HG03469 (cell line): Measurements from ENCODE around the gene PAX5.

Experiments used
- ATAC-seq: cut with Tn5 transposase; IDR thresholded peaks from one replicate; pipeline ENCODE4 v1.9.1; 2021; ENCODE audit warnings: mild to moderate bottlenecking, moderate library complexity, moderate number of reproducible peaks; ENCODE audit not compliant: unreplicated experiment

The PAX5 gene

GRCh38 chr9:37037503-37038301 is 3.6 kb upstream of the PAX5 start:
- ATAC-seq, result no peak

GRCh38 chr9:37036776-37037502 is 2.9 kb upstream of the PAX5 start:
- ATAC-seq, result no peak

DNA sequence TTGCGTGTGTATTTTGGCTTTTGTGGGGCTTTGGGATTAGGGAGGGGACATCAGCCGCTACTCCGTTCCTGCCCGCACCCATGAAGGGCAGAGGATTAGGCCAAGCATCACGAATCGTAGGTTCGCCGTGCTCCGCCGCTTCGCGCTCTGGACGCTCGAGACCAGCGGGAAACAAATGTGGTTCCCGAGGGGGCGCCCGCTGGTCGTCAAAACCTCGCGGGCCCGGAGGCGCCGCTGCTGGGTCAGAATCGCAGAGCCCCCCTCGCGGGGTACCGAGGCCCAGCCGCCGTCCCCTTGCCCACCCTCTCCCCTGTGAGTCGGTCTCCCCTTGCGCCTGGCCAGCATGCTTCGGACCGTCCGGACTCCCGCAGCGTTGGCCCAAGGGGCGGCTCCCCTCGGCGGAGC is 2.3 kb upstream of the PAX5 start:
- no peak for ATAC-seq

DNA sequence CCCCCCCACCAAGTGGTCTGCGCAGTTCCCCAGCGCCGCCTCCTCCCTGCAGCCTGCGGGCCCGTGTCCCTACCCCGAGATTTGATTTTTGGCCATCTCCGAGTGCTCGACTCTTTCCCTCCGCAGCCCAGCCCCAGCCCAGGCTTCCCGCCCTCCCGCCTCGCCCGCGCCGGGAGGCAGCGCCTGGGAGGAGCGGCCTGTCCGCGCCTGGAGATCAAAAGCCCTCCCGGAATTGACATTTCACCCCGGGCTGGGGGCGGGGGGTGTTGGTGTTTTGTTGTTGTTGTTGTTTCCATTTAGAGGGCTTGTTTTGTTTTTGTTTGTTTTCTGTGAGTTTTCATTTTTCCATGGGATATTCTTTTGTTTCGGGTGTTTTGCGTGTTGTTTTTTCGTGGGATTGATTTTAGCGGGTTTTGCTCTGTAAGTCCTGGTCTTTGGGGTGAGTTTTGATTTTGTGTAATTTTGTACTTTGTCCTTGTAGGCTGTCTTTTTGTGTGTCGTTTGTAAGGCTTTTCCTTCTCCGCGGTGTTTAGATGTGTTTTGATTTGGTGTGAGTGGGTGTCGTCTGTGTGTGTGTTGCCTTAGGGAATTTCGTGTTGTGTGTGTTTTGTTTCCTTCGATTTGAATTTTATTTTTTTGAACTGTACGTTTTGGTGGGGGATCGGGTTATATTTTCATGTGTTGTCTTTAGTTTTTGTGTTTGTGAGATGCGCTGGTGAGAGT is 1.7 kb upstream of the PAX5 start:
- ATAC-seq, result no peak

- ATAC-seq, result no peak
These were observed 1.0 kb upstream of the PAX5 start for GRCh38 chr9:37034938-37035647.

DNA sequence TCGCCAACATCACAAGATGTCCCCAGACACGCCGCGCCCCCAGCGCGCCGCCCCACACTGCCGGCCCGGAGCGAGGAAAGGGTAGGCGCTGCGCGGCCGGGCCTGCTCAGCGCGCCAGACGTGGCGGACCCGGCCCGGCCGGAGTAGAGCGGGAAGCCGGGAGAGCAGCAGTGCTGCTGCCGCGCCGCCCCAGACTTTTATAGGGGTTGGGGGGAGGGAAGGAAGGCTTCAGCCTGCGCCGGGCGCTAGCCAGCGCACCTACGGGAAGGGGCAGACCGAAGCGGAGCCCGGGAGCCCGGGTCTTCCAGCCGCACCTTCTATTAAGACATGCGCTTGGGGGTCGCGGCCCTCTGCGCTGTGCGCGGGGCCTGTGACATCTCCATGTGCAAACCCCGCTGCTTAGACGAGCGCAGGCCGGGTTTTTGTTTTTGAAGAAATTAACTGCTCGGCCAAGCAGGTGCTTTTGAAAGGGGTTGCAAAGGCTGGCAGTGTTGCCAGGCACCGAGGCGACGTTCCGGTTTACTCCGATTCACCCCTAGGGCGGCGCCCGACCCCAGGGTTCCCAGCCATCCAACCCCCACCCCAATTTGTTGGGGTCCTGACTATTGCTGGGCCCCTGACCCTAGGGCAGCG is 353 bp upstream of the PAX5 start:
- no peak for ATAC-seq

DNA sequence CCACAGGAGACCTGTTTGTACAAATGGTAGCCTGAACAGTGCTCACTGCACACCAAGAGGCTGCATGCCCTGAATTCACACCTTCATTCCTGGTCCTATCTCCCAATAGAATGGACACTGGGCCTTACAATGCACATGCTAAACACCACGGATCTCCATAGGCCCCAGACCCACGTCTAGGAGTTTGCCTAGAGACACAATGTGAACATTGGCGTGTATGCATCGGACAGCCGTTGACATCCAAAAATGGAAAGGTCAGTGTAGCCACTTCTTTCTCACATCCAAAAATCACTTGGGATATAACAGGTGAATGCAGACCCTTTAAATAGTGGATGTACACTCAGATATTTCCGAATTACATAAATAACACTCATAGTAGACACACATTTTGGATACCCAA is 927 bp downstream of the PAX5 start:
- ATAC-seq, result no peak

- ATAC-seq, result no peak
These were observed 1.4 kb downstream of the PAX5 start for GRCh38 chr9:37032713-37033112.

- no peak for ATAC-seq
These were observed 2.2 kb downstream of the PAX5 start for GRCh38 chr9:37031902-37032301.

GRCh38 chr9:37031081-37031480 is 3.0 kb downstream of the PAX5 start:
- ATAC-seq, result no peak

- no peak for ATAC-seq
These were observed 3.5 kb downstream of the PAX5 start for GRCh38 chr9:37030611-37030939.

DNA sequence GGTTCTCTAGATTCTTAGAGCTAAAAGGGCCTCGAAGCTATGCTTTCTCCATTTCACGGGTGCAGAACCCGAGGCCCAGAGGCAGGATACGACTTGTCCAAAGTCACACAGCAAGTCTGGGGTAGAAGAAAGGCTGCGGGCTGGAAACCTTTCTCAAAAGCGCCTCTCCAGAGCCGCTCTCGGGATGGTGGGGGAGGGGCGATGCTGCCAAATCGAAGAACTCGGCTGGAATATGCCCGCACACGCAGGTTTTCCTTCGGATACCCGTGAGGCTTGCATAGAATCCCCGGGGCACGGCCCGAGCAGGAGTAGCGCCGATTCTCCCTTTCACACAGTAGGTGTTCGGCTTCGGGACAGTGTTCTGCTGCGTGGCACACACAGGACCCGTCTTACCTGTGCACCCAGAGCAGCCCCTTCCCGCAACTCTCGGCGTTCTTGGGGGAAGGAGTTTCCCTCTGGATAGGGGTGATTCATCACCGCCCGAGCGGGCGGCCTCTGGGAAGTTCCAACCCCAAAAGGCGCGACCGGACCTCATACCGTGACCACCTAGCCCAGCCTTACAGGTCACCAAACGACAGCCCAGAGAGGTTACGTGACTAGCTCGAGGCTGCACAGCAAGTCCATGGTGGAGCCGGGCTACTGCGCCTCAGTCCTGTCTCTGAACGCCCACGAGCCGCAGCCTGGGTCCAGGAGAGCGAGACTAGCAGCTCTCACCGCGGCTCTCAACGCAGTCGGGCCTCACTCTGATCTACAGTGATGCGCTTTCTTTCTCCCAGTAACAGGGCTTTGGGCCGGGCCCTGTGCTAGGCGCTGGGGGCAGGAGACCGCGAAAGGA is 4.1 kb downstream of the PAX5 start:
- ATAC-seq, result no peak

GRCh38 chr9:37029304-37029775 is 4.7 kb downstream of the PAX5 start:
- ATAC-seq, result no peak

DNA sequence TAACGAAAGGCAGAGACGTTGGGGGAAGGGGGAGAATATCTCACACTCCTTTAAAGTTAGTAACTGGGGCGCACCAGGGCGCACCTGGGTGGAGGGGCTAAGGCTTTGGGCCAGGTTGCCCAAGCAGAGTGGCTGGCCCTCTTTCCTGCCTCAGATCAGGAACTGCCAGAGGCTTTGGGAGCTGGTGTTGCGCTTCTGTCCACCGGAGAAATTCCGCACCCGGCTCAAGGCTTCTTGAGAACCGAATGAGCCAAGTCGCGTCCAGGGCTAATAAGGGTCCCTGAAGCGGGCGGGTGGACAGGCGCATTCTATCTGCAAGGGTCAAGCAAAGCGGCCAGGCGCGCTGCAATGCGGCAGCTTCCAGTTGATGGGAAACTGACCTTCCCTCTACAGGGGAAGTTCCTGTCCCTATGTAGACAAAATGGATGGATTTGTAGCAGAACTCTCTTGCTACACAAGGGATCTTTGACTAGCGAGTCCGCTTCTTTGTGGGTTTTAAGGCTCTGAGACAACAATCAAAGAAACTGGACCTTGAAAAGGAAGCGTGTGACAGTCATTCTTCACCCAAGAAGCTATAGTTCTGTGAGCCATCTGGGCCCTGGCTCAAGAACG is 5.5 kb downstream of the PAX5 start:
- no peak for ATAC-seq

GRCh38 chr9:37027582-37028419 is 6.3 kb downstream of the PAX5 start:
- peak; percentile 66 for ATAC-seq

GRCh38 chr9:37026931-37027581 is 7.0 kb downstream of the PAX5 start:
- ATAC-seq, result no peak

DNA sequence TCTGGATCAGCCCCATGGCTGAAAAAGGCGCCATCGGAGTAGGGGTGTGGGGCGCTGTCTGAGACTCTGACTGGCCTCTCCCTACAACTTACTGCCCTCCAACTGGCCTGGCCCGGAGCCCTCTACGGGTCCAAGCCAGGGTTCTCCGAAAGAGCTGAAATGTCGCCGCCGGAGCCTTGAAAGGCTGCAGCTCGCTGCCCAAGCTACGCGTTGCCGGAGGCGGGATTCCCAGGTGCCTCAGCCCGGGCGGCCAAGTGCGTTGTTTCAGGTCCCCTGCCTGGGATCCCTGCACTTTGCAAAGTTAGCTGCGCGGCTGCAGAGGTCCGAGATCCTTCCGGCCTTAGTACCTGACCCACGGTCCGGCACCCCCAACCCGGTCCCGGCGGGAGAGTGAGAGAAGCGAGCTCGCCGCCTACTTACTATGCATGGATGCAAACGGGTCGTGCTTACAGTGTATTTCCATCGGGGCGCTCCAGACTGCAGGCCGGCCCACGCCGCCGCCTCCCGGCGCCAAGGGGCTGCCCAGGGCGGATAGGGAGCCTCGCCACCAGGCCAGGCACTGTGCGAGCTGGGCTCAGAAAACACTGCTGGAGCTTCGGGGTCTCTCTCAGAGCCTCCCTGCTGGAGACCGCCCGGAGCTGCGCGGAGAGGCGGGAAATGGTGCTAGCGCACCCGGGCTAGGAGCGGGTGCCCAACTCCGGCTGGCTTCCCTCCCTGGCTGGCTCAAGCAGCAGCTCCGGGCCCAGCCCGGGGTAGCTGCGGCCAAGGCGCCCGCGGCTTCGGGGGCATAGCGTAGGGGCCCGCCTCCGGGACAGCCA is 7.7 kb downstream of the PAX5 start:
- no peak for ATAC-seq
